Caco-2 (cell line): ENCODE measurements around the gene SRSF10. TPM values are rescaled to one million over a fixed set of nuclear protein-coding genes. Genes with fewer than 3 reads are reported as not detected.
"Not testable (repeated sequence)": the region's sequence is repeated elsewhere in the genome, so short reads cannot be mapped to it uniquely, and the experiment has no call there.

Experiments
- BruUV-seq: library from RNA; stranded (reverse); fragments of 400-500 nt; replicated peaks from 2 replicates; lab custom pipeline; 2021; lab: Mats Ljungman, UMichigan
- CTCF ChIA-PET: fragments of 300-600 bp; sonication (Branson Sonifier 250); formaldehyde crosslinking; loops from one replicate; lab custom pipeline; 2022; ENCODE audit warnings: antibody characterized with exemption; lab: Charles Lee
- POLR2A ChIA-PET: fragments of 300-600 bp; sonication (Branson Sonifier 250); formaldehyde crosslinking; loops from one replicate; lab custom pipeline; 2022; ENCODE audit warnings: antibody characterized with exemption; lab: Charles Lee
- DNase-seq, 2 experiments: peaks; one replicate each; pipeline versions ENCODE4 v3.0.0 to v3.0.0-alpha.2; 2020 to 2022
- H3K27me3 ChIP-seq: replicated peaks from 2 replicates; pipeline ENCODE4 v1.6.0; 2011; ENCODE audit warnings: low read length; ENCODE audit not compliant: control insufficient read depth, insufficient read depth
- H3K36me3 ChIP-seq: 2 replicates; pipeline ENCODE4 v1.5.1; 2011; ENCODE audit warnings: low read length; ENCODE audit not compliant: control insufficient read depth, insufficient read depth
- H3K4me1 ChIP-seq: fragments of 250-450 bp; sonication (Bioruptor Pico); 2 replicates; pipeline ENCODE4 v1.5.1; 2020; ENCODE audit warnings: mild to moderate bottlenecking
- H3K4me3 ChIP-seq: 2 replicates; pipeline ENCODE4 v1.5.1; 2011; ENCODE audit warnings: low read depth, mild to moderate bottlenecking, control low read depth, low read length
- H3K9me3 ChIP-seq: fragments of 250-450 bp; sonication (Bioruptor Pico); 2 replicates; pipeline ENCODE4 v1.5.1; 2020; ENCODE audit warnings: mild to moderate bottlenecking, moderate library complexity
- H3K27ac Mint-ChIP-seq: one replicate; pipeline ENCODE4 v1.8.0; 2022; ENCODE audit warnings: mixed read lengths; ENCODE audit not compliant: unreplicated experiment
- H3K27me3 Mint-ChIP-seq: one replicate; pipeline ENCODE4 v1.8.0; 2022; ENCODE audit warnings: mixed read lengths; ENCODE audit not compliant: insufficient read depth, unreplicated experiment
- H3K36me3 Mint-ChIP-seq: one replicate; pipeline ENCODE4 v1.8.0; 2022; ENCODE audit warnings: mild to moderate bottlenecking, mixed read lengths; ENCODE audit not compliant: insufficient read depth, unreplicated experiment
- H3K4me1 Mint-ChIP-seq: one replicate; pipeline ENCODE4 v1.8.0; 2022; ENCODE audit warnings: low read depth, mixed read lengths; ENCODE audit not compliant: unreplicated experiment
- H3K4me3 Mint-ChIP-seq: one replicate; pipeline ENCODE4 v1.8.0; 2022; ENCODE audit warnings: mild to moderate bottlenecking, moderate library complexity, mixed read lengths; ENCODE audit not compliant: unreplicated experiment
- H3K9me3 Mint-ChIP-seq: one replicate; pipeline ENCODE4 v1.8.0; 2022; ENCODE audit warnings: mixed read lengths; ENCODE audit not compliant: unreplicated experiment
- CTCF ChIP-seq, 2 experiments: fragments of 200-600 bp in 1 of 2; IDR thresholded peaks; 1 replicate in 1 of 2; 2 replicates in 1 of 2; pipeline versions ENCODE4 v1.5.1 to v1.8.0; 2011 to 2022; ENCODE audit warnings: antibody characterized with exemption in 1 of 2, control low read depth in 1 of 2, inconsistent platforms in 1 of 2, low read depth in 1 of 2, low read length in 1 of 2, mild to moderate bottlenecking in 1 of 2, moderate library complexity in 1 of 2; ENCODE audit not compliant: insufficient read depth in 1 of 2, severe bottlenecking in 1 of 2, unreplicated experiment in 1 of 2
- intact Hi-C: fragments of 100-400 bp; cut with micrococcal nuclease; formaldehyde crosslinking; loops from one replicate; pipeline ENCODE4 v1.10.0; 2022; ENCODE audit not compliant: unreplicated experiment
- total RNA-seq: library from RNA; stranded (reverse); gene quantifications from 2 replicates; pipeline ENCODE4 v1.2.3, GENCODE V29; 2022

SRSF10 gene
- total RNA-seq, 1 experiment from 2014 or later = 128 TPM

DNA sequence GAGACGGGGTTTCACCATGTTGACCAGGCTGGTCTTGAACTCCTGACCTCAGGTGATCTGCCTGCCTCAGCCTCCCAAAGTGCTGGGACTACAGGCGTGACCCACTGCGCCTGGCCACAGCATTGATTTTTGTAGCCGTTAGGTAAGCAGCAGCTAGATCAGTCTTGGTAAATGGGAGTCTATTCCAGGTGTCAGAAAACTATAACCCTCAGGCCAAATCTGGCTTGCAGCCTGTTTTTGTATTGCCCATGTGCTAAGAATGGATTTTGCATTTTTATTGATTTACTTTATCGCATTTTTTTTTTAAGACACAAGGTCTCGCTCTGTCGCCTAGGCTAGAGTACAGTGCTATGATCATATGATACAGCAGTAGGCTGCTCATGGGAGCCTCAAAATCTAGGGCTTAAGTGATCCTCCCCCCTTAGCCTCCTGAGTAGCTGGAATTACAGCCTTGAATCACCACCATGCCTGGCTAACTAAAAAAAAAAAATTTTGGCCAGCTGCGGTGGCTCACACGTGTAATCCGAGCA lies 16.6 kb upstream of the SRSF10 start:
- no peaks in the 10 kb centered on the region for H3K9me3 Mint-ChIP-seq
- no TSS peak for BruUV-seq
- no peaks in the 10 kb centered on the region for H3K27me3 ChIP-seq
- H3K4me1 ChIP-seq = no peaks in the 10 kb centered on the region
- ChIA-PET POLR2A (no interaction called here), CTCF (no interaction called here)
- H3K4me3 ChIP-seq = no peak overlapping the region
- no peak overlapping the region for H3K27ac Mint-ChIP-seq
- DNase-seq = no peak
- no peaks in the 10 kb centered on the region for H3K9me3 ChIP-seq
- no peaks in the 10 kb centered on the region for H3K36me3 ChIP-seq
- no peak for TF ChIP-seq CTCF (IDR thresholded peaks at IDR 0.05; ENCODE audit: insufficient read depth in 1 of 2, low read depth in 1 of 2, low read length in 1 of 2, severe bottlenecking in 1 of 2, unreplicated experiment in 1 of 2)
- intact Hi-C loops = no loop called here
- no peaks in the 10 kb centered on the region for H3K4me1 Mint-ChIP-seq
- no peaks in the 10 kb centered on the region for H3K27me3 Mint-ChIP-seq
- H3K36me3 Mint-ChIP-seq = no peaks in the 10 kb centered on the region
- H3K4me3 Mint-ChIP-seq = no peak overlapping the region

DNA sequence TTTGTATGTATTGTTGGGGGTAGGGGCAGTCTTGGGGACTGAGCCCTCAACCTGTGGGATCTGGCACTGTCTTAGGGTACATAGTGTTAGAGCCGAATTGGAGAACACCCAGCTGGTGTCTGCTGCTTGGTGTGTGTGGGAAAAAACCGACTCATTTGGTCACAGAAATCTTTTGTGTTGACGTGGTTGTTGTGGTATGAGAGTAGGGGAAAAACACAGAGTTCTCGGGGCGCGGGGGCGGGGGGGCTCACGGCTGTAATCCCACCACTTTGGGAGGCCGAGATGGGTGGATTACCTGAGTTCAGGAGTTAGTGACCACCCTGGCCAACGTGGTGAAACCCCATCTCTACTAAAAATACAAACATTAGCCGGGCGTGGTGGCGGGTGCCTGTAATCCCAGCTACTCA lies 15.3 kb upstream of the SRSF10 start:
- no peaks in the 10 kb centered on the region for H3K4me1 ChIP-seq
- no peak for TF ChIP-seq CTCF (IDR thresholded peaks at IDR 0.05; ENCODE audit: insufficient read depth in 1 of 2, low read depth in 1 of 2, low read length in 1 of 2, severe bottlenecking in 1 of 2, unreplicated experiment in 1 of 2)

GRCh38 chr1:23992011-23992410 lies 11.9 kb upstream of the SRSF10 start:
- H3K4me3 Mint-ChIP-seq, H3K9me3 ChIP-seq, H3K9me3 Mint-ChIP-seq, H3K27ac Mint-ChIP-seq, H3K4me1 Mint-ChIP-seq, H3K36me3 ChIP-seq, H3K4me3 ChIP-seq, BruUV-seq, H3K27me3 Mint-ChIP-seq, DNase-seq, intact Hi-C loops, CTCF ChIA-PET, H3K36me3 Mint-ChIP-seq, H3K4me1 ChIP-seq, H3K27me3 ChIP-seq: not testable (repeated sequence)
- POLR2A ChIA-PET = interaction anchor here (0.7 kb wide), 1 partner anchor 29 kb away, joined by 12 read pairs; no protein-coding TSS in a partner anchor

More for the DNA sequence above, 15.3 kb upstream of the SRSF10 start:
- Mint-ChIP-seq H3K4me3 (no peak overlapping the region), H3K9me3 (no peaks in the 10 kb centered on the region), H3K27me3 (no peaks in the 10 kb centered on the region), H3K36me3 (no peaks in the 10 kb centered on the region), H3K27ac (no peak overlapping the region), H3K4me1 (no peaks in the 10 kb centered on the region)
- intact Hi-C loops = no loop called here
- H3K27me3 ChIP-seq = no peaks in the 10 kb centered on the region
- H3K4me3 ChIP-seq = no peak overlapping the region
- POLR2A ChIA-PET = no interaction called here
- H3K9me3 ChIP-seq = no peaks in the 10 kb centered on the region
- DNase-seq = no peak
- H3K36me3 ChIP-seq = no peaks in the 10 kb centered on the region
- CTCF ChIA-PET = interaction anchor here (0.6 kb wide), 1 partner anchor 8 kb away, joined by 3 read pairs; no protein-coding TSS in a partner anchor
- BruUV-seq = no TSS peak
